IMR-90 (cell line): ENCODE data around the gene TIMM29. TPM values are rescaled to one million over a fixed set of nuclear protein-coding genes. Genes with fewer than 3 reads are reported as not detected.

Source experiments
- ATAC-seq: fragments of 200-7000 bp; cut with Tn5 transposase; 2 replicates; pipeline ENCODE4 v1.9.1; 2020; ENCODE audit warnings: low read depth, mild to moderate bottlenecking, moderate library complexity
- BruUV-seq: library from RNA; stranded (reverse); fragments of 400-500 nt; replicated peaks from 2 replicates; lab custom pipeline; 2021; lab: Mats Ljungman, UMichigan
- CTCF ChIA-PET: fragments of 300-600 bp; formaldehyde crosslinking; extraction: SDS; loops from one replicate; lab custom pipeline; 2021; ENCODE audit warnings: antibody characterized with exemption; lab: Yijun Ruan, JAX
- POLR2A ChIA-PET: fragments of 300-600 bp; sonication (Branson Sonifier 250); formaldehyde crosslinking; loops from one replicate; lab custom pipeline; 2022; ENCODE audit warnings: antibody characterized with exemption; ENCODE audit not compliant: unreplicated experiment; lab: Charles Lee
- DNase-seq: peaks from one replicate; pipeline ENCODE4 v3.0.0; 2013
- H2AFZ ChIP-seq: replicated peaks from 2 replicates; pipeline ENCODE3; 2013; ENCODE audit warnings: low read length, mild to moderate bottlenecking; ENCODE audit not compliant: poor library complexity
- H2AK5ac ChIP-seq: 2 replicates; pipeline ENCODE4 v1.6.1; 2013; ENCODE audit warnings: low read depth, low read length, inconsistent platforms
- H2AK9ac ChIP-seq: replicated peaks from 2 replicates; pipeline ENCODE3; 2013; ENCODE audit warnings: mild to moderate bottlenecking, low read depth, low read length, moderate library complexity; ENCODE audit not compliant: poor library complexity
- H2BK120ac ChIP-seq: 2 replicates; pipeline ENCODE4 v1.6.1; 2013; ENCODE audit warnings: low read depth, low read length, inconsistent platforms
- H2BK15ac ChIP-seq: 3 replicates; pipeline ENCODE4 v1.6.1; 2013; ENCODE audit warnings: low read depth, low read length, inconsistent platforms
- H2BK20ac ChIP-seq: 2 replicates; pipeline ENCODE4 v1.6.1; 2013; ENCODE audit warnings: low read depth, mild to moderate bottlenecking, inconsistent platforms, low read length, moderate library complexity
- H2BK5ac ChIP-seq: 2 replicates; pipeline ENCODE4 v1.6.1; 2013; ENCODE audit warnings: mild to moderate bottlenecking, low read depth, low read length, inconsistent platforms; ENCODE audit not compliant: poor library complexity, severe bottlenecking
- H3K14ac ChIP-seq: replicated peaks from 2 replicates; pipeline ENCODE4 v1.6.1; 2013; ENCODE audit warnings: low read depth, low read length, inconsistent platforms
- H3K18ac ChIP-seq: 2 replicates; pipeline ENCODE4 v1.6.1; 2013; ENCODE audit warnings: low read depth, low read length, control low read depth
- H3K23ac ChIP-seq: 2 replicates; pipeline ENCODE4 v1.6.1; 2013; ENCODE audit warnings: low read depth, low read length, inconsistent platforms
- H3K27ac ChIP-seq: 2 replicates; pipeline ENCODE4 v1.5.1; 2013; ENCODE audit warnings: mild to moderate bottlenecking, control low read depth, low read length; ENCODE audit not compliant: insufficient read depth
- H3K27me3 ChIP-seq: 2 replicates; pipeline ENCODE4 v1.6.1; 2013; ENCODE audit warnings: low read length; ENCODE audit not compliant: control insufficient read depth, insufficient read depth
- H3K36me3 ChIP-seq: 2 replicates; pipeline ENCODE4 v1.6.1; 2013; ENCODE audit warnings: low read length, mixed read lengths; ENCODE audit not compliant: control insufficient read depth, insufficient read depth
- H3K4ac ChIP-seq: 2 replicates; pipeline ENCODE4 v1.6.1; 2013; ENCODE audit warnings: low read depth, low read length, inconsistent platforms
- H3K4me1 ChIP-seq: 2 replicates; pipeline ENCODE4 v1.6.1; 2013; ENCODE audit warnings: low read length, mixed read lengths; ENCODE audit not compliant: control insufficient read depth, insufficient read depth
- H3K4me2 ChIP-seq: 2 replicates; pipeline ENCODE4 v1.6.1; 2013; ENCODE audit warnings: low read depth, mild to moderate bottlenecking, control low read depth, low read length, moderate library complexity
- H3K4me3 ChIP-seq: 2 replicates; pipeline ENCODE4 v1.5.1; 2013; ENCODE audit warnings: low read depth, mild to moderate bottlenecking, control low read depth, low read length, moderate library complexity; ENCODE audit not compliant: insufficient read depth
- H3K56ac ChIP-seq: 2 replicates; pipeline ENCODE4 v1.6.1; 2013; ENCODE audit warnings: low read length, inconsistent platforms; ENCODE audit not compliant: insufficient read depth; ENCODE audit errors: extremely low read depth
- H3K79me1 ChIP-seq, 2 experiments: 2 replicates each; pipeline ENCODE4 v1.6.1; 2013; ENCODE audit warnings: low read length in 2 of 2, inconsistent platforms in 1 of 2, low read depth in 1 of 2
- H3K9ac ChIP-seq: 2 replicates; pipeline ENCODE4 v1.6.1; 2013; ENCODE audit warnings: low read depth, low read length, control low read depth
- H3K9me1 ChIP-seq: 2 replicates; pipeline ENCODE4 v1.6.1; 2013; ENCODE audit warnings: low read length, inconsistent platforms; ENCODE audit not compliant: insufficient read depth
- H3K9me3 ChIP-seq: 2 replicates; pipeline ENCODE4 v1.6.1; 2013; ENCODE audit warnings: low read length; ENCODE audit not compliant: control insufficient read depth, insufficient read depth
- H4K20me1 ChIP-seq: 2 replicates; pipeline ENCODE4 v1.6.1; 2013; ENCODE audit warnings: low read length, inconsistent platforms; ENCODE audit not compliant: insufficient read depth
- H4K5ac ChIP-seq: 2 replicates; pipeline ENCODE4 v1.6.1; 2013; ENCODE audit warnings: mild to moderate bottlenecking, low read depth, low read length, control low read depth
- H4K8ac ChIP-seq, 2 experiments: 2 replicates each; pipeline ENCODE4 v1.6.1; 2013; ENCODE audit warnings: low read depth in 2 of 2, low read length in 2 of 2, control low read depth in 1 of 2, inconsistent platforms in 1 of 2
- H4K91ac ChIP-seq: 2 replicates; pipeline ENCODE4 v1.6.1; 2013; ENCODE audit warnings: low read depth, low read length, inconsistent platforms; ENCODE audit not compliant: insufficient read depth
- BHLHE40 ChIP-seq: fragments of 150-350 bp; IDR thresholded peaks from 2 replicates; pipeline ENCODE4 v1.6.1; 2016; ENCODE audit warnings: mild to moderate bottlenecking, low read depth, low read length
- CEBPB ChIP-seq: IDR thresholded peaks from 2 replicates; pipeline ENCODE4 v1.6.1; 2012; ENCODE audit warnings: low read depth, low read length, improper control_type of control experiment
- CHD1 ChIP-seq: IDR thresholded peaks from 2 replicates; pipeline ENCODE4 v1.6.1; 2012; ENCODE audit warnings: low read depth, low read length, improper control_type of control experiment
- FOS ChIP-seq: fragments of 150-350 bp; IDR thresholded peaks from 2 replicates; pipeline ENCODE4 v1.6.1; 2016; ENCODE audit warnings: low read depth, low read length
- MAFK ChIP-seq: IDR thresholded peaks from 2 replicates; pipeline ENCODE4 v1.6.1; 2012; ENCODE audit warnings: low read depth, low read length, improper control_type of control experiment
- MAZ ChIP-seq: IDR thresholded peaks from 2 replicates; pipeline ENCODE4 v1.6.1; 2012; ENCODE audit warnings: low read depth, mild to moderate bottlenecking, low read length, improper control_type of control experiment, moderate library complexity, borderline replicate concordance
- MXI1 ChIP-seq: IDR thresholded peaks from 2 replicates; pipeline ENCODE4 v1.6.1; 2012; ENCODE audit warnings: low read depth, mild to moderate bottlenecking, low read length, moderate library complexity, borderline replicate concordance
- NFE2L2 ChIP-seq: fragments of 150-350 bp; IDR thresholded peaks from 2 replicates; pipeline ENCODE4 v1.6.1; 2016; ENCODE audit warnings: low read depth, mild to moderate bottlenecking, low read length
- POLR2A ChIP-seq: IDR thresholded peaks from 2 replicates; pipeline ENCODE4 v1.6.1; 2012; ENCODE audit warnings: mild to moderate bottlenecking, low read depth, low read length
- RAD21 ChIP-seq: IDR thresholded peaks from 2 replicates; pipeline ENCODE4 v1.6.1; 2012; ENCODE audit warnings: low read length, improper control_type of control experiment
- RCOR1 ChIP-seq: IDR thresholded peaks from 2 replicates; pipeline ENCODE4 v1.6.1; 2012; ENCODE audit warnings: mild to moderate bottlenecking, low read length, improper control_type of control experiment; ENCODE audit not compliant: insufficient replicate concordance
- RFX5 ChIP-seq: IDR thresholded peaks from 2 replicates; pipeline ENCODE4 v1.8.0; 2012; ENCODE audit warnings: low read depth, mild to moderate bottlenecking, low read length, moderate library complexity
- SMC3 ChIP-seq: fragments of 150-350 bp; IDR thresholded peaks from 2 replicates; pipeline ENCODE4 v1.6.1; 2016; ENCODE audit warnings: low read depth, mild to moderate bottlenecking, antibody characterized with exemption, low read length, moderate library complexity
- WGBS, 2 experiments: methylation state at CpG; one replicate each; pipeline versions ENCODE4 v1.1.5 to v1.1.7; 2013; ENCODE audit warnings: missing lambda C conversion rate in 2 of 2; ENCODE audit not compliant: insufficient read length in 1 of 2; ENCODE audit errors: extremely low coverage in 2 of 2; 5-methylcytosine and 5-hydroxymethylcytosine counted together
- dilution Hi-C: fragments of 300-500 bp; cut with HindIII; formaldehyde crosslinking; loops from one replicate; pipeline ENCODE4 v1.14.3; 2018; ENCODE audit warnings: low sequenced_read_pairs; ENCODE audit not compliant: unreplicated experiment
- in situ Hi-C: fragments of 300-500 bp; cut with MboI; formaldehyde crosslinking; loops from 3 replicates; pipeline ENCODE4 v1.14.3; 2019; ENCODE audit warnings: low sequenced_read_pairs, inconsistent platforms, mixed read lengths
- intact Hi-C: fragments of 100-400 bp; cut with micrococcal nuclease; formaldehyde crosslinking; loops from 2 replicates; pipeline ENCODE4 v1.10.0; 2022
- polyA plus RNA-seq, 3 experiments: library from polyadenylated mRNA; depleted of rRNA; stranded (reverse); fragments of >200 nt; gene quantifications; 2 replicates each; pipeline ENCODE4 v1.2.3, GENCODE V29; 2012; ENCODE audit warnings: low replicate concordance in 1 of 3
- total RNA-seq: library from RNA; depleted of rRNA; stranded (reverse); fragments of >200 nt; gene quantifications from 2 replicates; pipeline ENCODE4 v1.2.3, GENCODE V29; 2012
- TF ChIP-seq, protein P1 (sequence below): fragments of 150-350 bp; IDR thresholded peaks from 2 replicates; pipeline ENCODE4 v1.6.1; 2016; ENCODE audit warnings: low read depth, mild to moderate bottlenecking, low read length, moderate library complexity, borderline replicate concordance
- TF ChIP-seq, protein P2 (sequence below): conservative IDR thresholded peaks from 2 replicates; pipeline ENCODE4 v1.5.1; 2012; ENCODE audit warnings: mild to moderate bottlenecking, low read depth, low read length, improper control_type of control experiment
- TF ChIP-seq, protein P3 (sequence below): fragments of 150-350 bp; IDR thresholded peaks from 2 replicates; pipeline ENCODE4 v1.6.1; 2017; ENCODE audit warnings: mild to moderate bottlenecking, antibody characterized with exemption, low read length, low read depth

The TIMM29 gene
- total and polyA plus RNA-seq, 2 of the 4 experiments (the other 2 are of a cell fraction): 9.3 to 13.4 TPM

DNA sequence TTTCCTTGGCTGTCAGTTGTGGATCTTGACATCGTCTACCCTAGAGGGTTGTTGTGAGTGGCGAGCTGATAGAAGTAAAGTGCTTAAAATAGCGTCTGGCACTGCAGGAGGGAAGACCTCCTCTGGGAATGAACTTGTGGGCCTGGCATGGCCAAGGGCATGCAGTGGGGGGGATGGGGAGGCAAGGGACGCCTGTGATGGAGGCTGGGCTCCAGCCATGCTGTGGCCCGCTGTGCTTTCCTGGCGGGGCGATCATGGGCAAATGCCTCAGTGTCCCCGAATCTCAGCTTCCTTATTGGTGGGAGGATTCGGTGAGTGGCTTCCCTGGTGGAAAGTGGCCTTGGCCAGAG lies 46.5 kb upstream of the TIMM29 start:
- in situ Hi-C loops: no loop called here
- Histone ChIP-seq H3K36me3 (no peaks in the 10 kb centered on the region), H3K27ac (no peak overlapping the region), H3K4me2 (no peak overlapping the region), H2BK5ac (no peak overlapping the region), H2BK120ac (no peak overlapping the region), H2AFZ (no peak overlapping the region), H3K4me1 (peaks cover 12% of the 10 kb centered on the region), H3K79me1 (peaks cover 22 to 93% of the 10 kb centered on the region in 2 experiments), H3K18ac (no peak overlapping the region), H2AK9ac (peak overlapping the region; percentile 46), H3K23ac (no peak overlapping the region), H3K27me3 (no peaks in the 10 kb centered on the region), H3K14ac (no peak overlapping the region), H4K91ac (no peak overlapping the region), H3K4ac (no peak overlapping the region), H4K20me1 (peaks cover 70% of the 10 kb centered on the region), H2BK20ac (no peak overlapping the region), H3K9me3 (no peaks in the 10 kb centered on the region), H4K5ac (no peak overlapping the region), H4K8ac (no peak overlapping the region), H3K9me1 (peaks cover 32% of the 10 kb centered on the region), H3K9ac (no peak overlapping the region), H3K56ac (no peak overlapping the region), H2AK5ac (no peak overlapping the region), H2BK15ac (no peak overlapping the region), H3K4me3 (no peak overlapping the region)
- ATAC-seq: no peak
- ChIA-PET CTCF (interaction anchor here (2.7 kb wide), 1 partner anchor 11 kb away, joined by 9 read pairs; the partner anchor contains the start of gene CARM1), POLR2A (no interaction called here)
- intact Hi-C loops: no loop called here
- TF ChIP-seq, protein P1, sequence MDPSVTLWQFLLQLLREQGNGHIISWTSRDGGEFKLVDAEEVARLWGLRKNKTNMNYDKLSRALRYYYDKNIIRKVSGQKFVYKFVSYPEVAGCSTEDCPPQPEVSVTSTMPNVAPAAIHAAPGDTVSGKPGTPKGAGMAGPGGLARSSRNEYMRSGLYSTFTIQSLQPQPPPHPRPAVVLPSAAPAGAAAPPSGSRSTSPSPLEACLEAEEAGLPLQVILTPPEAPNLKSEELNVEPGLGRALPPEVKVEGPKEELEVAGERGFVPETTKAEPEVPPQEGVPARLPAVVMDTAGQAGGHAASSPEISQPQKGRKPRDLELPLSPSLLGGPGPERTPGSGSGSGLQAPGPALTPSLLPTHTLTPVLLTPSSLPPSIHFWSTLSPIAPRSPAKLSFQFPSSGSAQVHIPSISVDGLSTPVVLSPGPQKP: no peak
- TF ChIP-seq, protein P2, sequence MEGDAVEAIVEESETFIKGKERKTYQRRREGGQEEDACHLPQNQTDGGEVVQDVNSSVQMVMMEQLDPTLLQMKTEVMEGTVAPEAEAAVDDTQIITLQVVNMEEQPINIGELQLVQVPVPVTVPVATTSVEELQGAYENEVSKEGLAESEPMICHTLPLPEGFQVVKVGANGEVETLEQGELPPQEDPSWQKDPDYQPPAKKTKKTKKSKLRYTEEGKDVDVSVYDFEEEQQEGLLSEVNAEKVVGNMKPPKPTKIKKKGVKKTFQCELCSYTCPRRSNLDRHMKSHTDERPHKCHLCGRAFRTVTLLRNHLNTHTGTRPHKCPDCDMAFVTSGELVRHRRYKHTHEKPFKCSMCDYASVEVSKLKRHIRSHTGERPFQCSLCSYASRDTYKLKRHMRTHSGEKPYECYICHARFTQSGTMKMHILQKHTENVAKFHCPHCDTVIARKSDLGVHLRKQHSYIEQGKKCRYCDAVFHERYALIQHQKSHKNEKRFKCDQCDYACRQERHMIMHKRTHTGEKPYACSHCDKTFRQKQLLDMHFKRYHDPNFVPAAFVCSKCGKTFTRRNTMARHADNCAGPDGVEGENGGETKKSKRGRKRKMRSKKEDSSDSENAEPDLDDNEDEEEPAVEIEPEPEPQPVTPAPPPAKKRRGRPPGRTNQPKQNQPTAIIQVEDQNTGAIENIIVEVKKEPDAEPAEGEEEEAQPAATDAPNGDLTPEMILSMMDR: no peak
- TF ChIP-seq POLR2A (no peak), MAFK (no peak), RAD21 (no peak), NFE2L2 (no peak), RFX5 (no peak), MXI1 (no peak), SMC3 (no peak), FOS (no peak), RCOR1 (no peak), CHD1 (no peak), BHLHE40 (no peak), CEBPB (no peak), MAZ (no peak)
- TF ChIP-seq, protein P3, sequence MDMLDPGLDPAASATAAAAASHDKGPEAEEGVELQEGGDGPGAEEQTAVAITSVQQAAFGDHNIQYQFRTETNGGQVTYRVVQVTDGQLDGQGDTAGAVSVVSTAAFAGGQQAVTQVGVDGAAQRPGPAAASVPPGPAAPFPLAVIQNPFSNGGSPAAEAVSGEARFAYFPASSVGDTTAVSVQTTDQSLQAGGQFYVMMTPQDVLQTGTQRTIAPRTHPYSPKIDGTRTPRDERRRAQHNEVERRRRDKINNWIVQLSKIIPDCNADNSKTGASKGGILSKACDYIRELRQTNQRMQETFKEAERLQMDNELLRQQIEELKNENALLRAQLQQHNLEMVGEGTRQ: no peak
- dilution Hi-C loops: no loop called here
- 57% methylated on average over 3 of the region's 9 CpGs; no CpG with 5 or more reads in 1 of the 2 experiments for WGBS, 2 experiments
- BruUV-seq: no TSS peak
- DNase-seq: no peak
